ENCODE results near the gene TLN1.

Gene TLN1

GRCh38 chr9:35732185-35732799 lies at the start of gene TLN1, which contains the start of gene CREB3:
Gene TLN1, minus strand, starts transcription at chr9:35732195. Its CDS starts 6,501 bp downstream, at chr9:35725694.
Gene CREB3, plus strand, starts transcription at chr9:35732666. Its CDS starts 107 bp downstream, at chr9:35732773.
- DNase-seq (ENCODE audit: low spot score) = peak; percentile 97

- no peak for DNase-seq (ENCODE audit: low spot score)
Observed at GRCh38 chr9:35781066-35781465, 49.1 kb upstream of the TLN1 start.

GRCh38 chr9:35778496-35778895 lies 46.5 kb upstream of the TLN1 start:
- DNase-seq (ENCODE audit: low spot score) = no peak

- no peak for DNase-seq (ENCODE audit: low spot score)
Observed at GRCh38 chr9:35776018-35776417, 44.0 kb upstream of the TLN1 start.

GRCh38 chr9:35774907-35775635 lies 43.1 kb upstream of the TLN1 start:
- no peak for DNase-seq (ENCODE audit: low spot score)

- no peak for DNase-seq (ENCODE audit: low spot score)
Observed at GRCh38 chr9:35771943-35772342, 39.9 kb upstream of the TLN1 start.

GRCh38 chr9:35771534-35771933 lies 39.5 kb upstream of the TLN1 start:
- no peak for DNase-seq (ENCODE audit: low spot score)

GRCh38 chr9:35771075-35771433 lies 39.1 kb upstream of the TLN1 start:
- no peak for DNase-seq (ENCODE audit: low spot score)

GRCh38 chr9:35769763-35770162 lies 37.8 kb upstream of the TLN1 start:
- DNase-seq (ENCODE audit: low spot score) = no peak

GRCh38 chr9:35767458-35767857 lies 35.5 kb upstream of the TLN1 start:
- DNase-seq (ENCODE audit: low spot score) = no peak

GRCh38 chr9:35766997-35767396 lies 35.0 kb upstream of the TLN1 start:
- DNase-seq (ENCODE audit: low spot score) = no peak

- DNase-seq (ENCODE audit: low spot score) = no peak
Observed at GRCh38 chr9:35763803-35764202, 31.8 kb upstream of the TLN1 start.

- no peak for DNase-seq (ENCODE audit: low spot score)
Observed at GRCh38 chr9:35763181-35763580, 31.2 kb upstream of the TLN1 start.

- peak; percentile 63 for DNase-seq (ENCODE audit: low spot score)
Observed at GRCh38 chr9:35760651-35761050, 28.7 kb upstream of the TLN1 start.

GRCh38 chr9:35759795-35760194 lies 27.8 kb upstream of the TLN1 start:
- DNase-seq (ENCODE audit: low spot score) = no peak

- DNase-seq (ENCODE audit: low spot score) = no peak
Observed at GRCh38 chr9:35758475-35759050, 26.6 kb upstream of the TLN1 start.

- no peak for DNase-seq (ENCODE audit: low spot score)
Observed at GRCh38 chr9:35757892-35758275, 25.9 kb upstream of the TLN1 start.

GRCh38 chr9:35757226-35757891 lies 25.4 kb upstream of the TLN1 start:
- no peak for DNase-seq (ENCODE audit: low spot score)

GRCh38 chr9:35756275-35757225 lies 24.6 kb upstream of the TLN1 start:
- peak; percentile 65 for DNase-seq (ENCODE audit: low spot score)

GRCh38 chr9:35755071-35755470 lies 23.1 kb upstream of the TLN1 start:
- no peak for DNase-seq (ENCODE audit: low spot score)

- no peak for DNase-seq (ENCODE audit: low spot score)
Observed at GRCh38 chr9:35754264-35754663, 22.3 kb upstream of the TLN1 start, which contains the start of gene MSMP. Gene MSMP, minus strand, starts transcription at chr9:35754276. Its CDS starts 147 bp downstream, at chr9:35754129.

GRCh38 chr9:35753466-35753865 lies 21.5 kb upstream of the TLN1 start:
- DNase-seq (ENCODE audit: low spot score) = no peak

Data from kidney capillary endothelial cell (primary cell).